K562 (cell line): Measurements from ENCODE around the gene SEC31A. TPM values are rescaled to one million over a fixed set of nuclear protein-coding genes. Genes with fewer than 3 reads are reported as not detected.
A peak's percentile ranks its signal among the peaks of the same experiment; 100 is the strongest.

Source experiments
- ATAC-seq: fragments of 200-7000 bp; cut with Tn5 transposase; 3 replicates; pipeline ENCODE4 v1.9.1; 2020; ENCODE audit warnings: moderate library complexity
- BruUV-seq: library from RNA; stranded (reverse); fragments of 400-500 nt; replicated peaks from 2 replicates; lab custom pipeline; 2021; lab: Mats Ljungman, UMichigan
- CTCF ChIA-PET: fragments of 300-600 bp; formaldehyde crosslinking; extraction: SDS; loops from one replicate; lab custom pipeline; 2021; ENCODE audit warnings: low intra/inter-chr PET ratio; lab: Yijun Ruan, JAX
- POLR2A ChIA-PET: fragments of 300-600, 350-650 bp; sonication (Branson Sonifier 250); formaldehyde crosslinking; extraction: SDS; loops from one replicate; lab custom pipeline; 2021; ENCODE audit warnings: antibody characterized with exemption, inconsistent platforms; lab: Yijun Ruan, JAX
- DNase-seq, 4 experiments: peaks; one replicate each; pipeline versions ENCODE4 v3.0.0 to v3.0.0-alpha.2; 2011 to 2018; ENCODE audit warnings: low spot score in 3 of 4, mixed read lengths in 3 of 4; ENCODE audit errors: extremely low read depth in 1 of 4
- FAIRE-seq: peaks from 2 replicates; lab custom pipeline; 2011; peaks lifted over from hg19 to GRCh38; lab: Jason Lieb, UNC
- H2AFZ ChIP-seq: 2 replicates; pipeline ENCODE4 v1.6.0; 2011; ENCODE audit warnings: low read depth, low read length, control low read depth, inconsistent platforms
- H3K27ac ChIP-seq: fragments of 200-600 bp; 3 replicates; pipeline ENCODE4 v1.8.0; 2011; ENCODE audit warnings: low read depth, mild to moderate bottlenecking, control low read depth, inconsistent platforms, low read length, moderate library complexity, mixed read lengths; ENCODE audit errors: extremely low read depth
- H3K27me3 ChIP-seq, 2 experiments: fragments of 300-600 bp in 1 of 2; 2 replicates in 1 of 2; 3 replicates in 1 of 2; pipeline versions ENCODE4 v1.6.0 to v1.8.0; 2011; ENCODE audit warnings: inconsistent platforms in 2 of 2, low read length in 2 of 2, mild to moderate bottlenecking in 1 of 2, mixed read lengths in 1 of 2, moderate library complexity in 1 of 2; ENCODE audit not compliant: control insufficient read depth in 2 of 2, insufficient read depth in 2 of 2
- H3K36me3 ChIP-seq: fragments of 300-600 bp; 3 replicates; pipeline ENCODE4 v1.8.0; 2011; ENCODE audit warnings: mild to moderate bottlenecking, low read length, inconsistent platforms; ENCODE audit not compliant: control insufficient read depth, insufficient read depth
- H3K4me1 ChIP-seq, 2 experiments: fragments of 200-600 bp in 1 of 2; replicated peaks in 1 of 2; 2 replicates in 1 of 2; 3 replicates in 1 of 2; pipeline versions ENCODE4 v1.5.1 to v1.8.0; 2011; ENCODE audit warnings: inconsistent platforms in 2 of 2, low read length in 2 of 2, mild to moderate bottlenecking in 1 of 2, mixed read lengths in 1 of 2, moderate library complexity in 1 of 2; ENCODE audit not compliant: control insufficient read depth in 2 of 2, insufficient read depth in 2 of 2
- H3K4me2 ChIP-seq: 2 replicates; pipeline ENCODE4 v1.6.1; 2011; ENCODE audit warnings: low read length, control low read depth, inconsistent platforms, mixed read lengths; ENCODE audit not compliant: insufficient read depth
- H3K4me3 ChIP-seq: fragments of 200-600 bp; sonication (generic), shearing (Covaris generic); 2 replicates; pipeline ENCODE4 v1.5.1; 2016; ENCODE audit warnings: control low read depth, inconsistent platforms
- H3K79me2 ChIP-seq: fragments of 200-600 bp; 3 replicates; pipeline ENCODE4 v1.8.0; 2011; ENCODE audit warnings: low read length, inconsistent platforms; ENCODE audit not compliant: control insufficient read depth, insufficient read depth
- H3K9ac ChIP-seq, 2 experiments: 2 replicates each; pipeline versions ENCODE4 v1.6.0 to v1.6.1; 2011; ENCODE audit warnings: low read depth in 2 of 2, low read length in 2 of 2, control low read depth in 1 of 2, inconsistent platforms in 1 of 2, mild to moderate bottlenecking in 1 of 2, mixed read lengths in 1 of 2; ENCODE audit not compliant: insufficient read depth in 1 of 2
- H3K9me1 ChIP-seq: one replicate; pipeline ENCODE4 v1.6.0; 2011; ENCODE audit warnings: inconsistent platforms, mild to moderate bottlenecking, low read length, moderate library complexity; ENCODE audit not compliant: control insufficient read depth, insufficient read depth
- H3K9me3 ChIP-seq: replicated peaks from 2 replicates; pipeline ENCODE4 v1.5.1; 2011; ENCODE audit warnings: low read depth, low read length, inconsistent platforms; ENCODE audit not compliant: control insufficient read depth, insufficient read depth
- H4K20me1 ChIP-seq: replicated peaks from 2 replicates; pipeline ENCODE4 v1.6.1; 2011; ENCODE audit warnings: low read length, inconsistent platforms, mixed read lengths; ENCODE audit not compliant: control insufficient read depth, insufficient read depth
- CHD1 ChIP-seq: fragments of 200-600 bp; sonication (generic); IDR thresholded peaks from one replicate; pipeline ENCODE4 v1.6.1; 2012; ENCODE audit warnings: mild to moderate bottlenecking, moderate library complexity, low read length, inconsistent platforms
- EGR1 ChIP-seq: fragments of 450-650 bp; conservative IDR thresholded peaks from 2 replicates; pipeline ENCODE4 v1.6.1; 2017; ENCODE audit warnings: mild to moderate bottlenecking
- EZH2 ChIP-seq: IDR thresholded peaks from 2 replicates; pipeline ENCODE4 v1.6.1; 2012; ENCODE audit warnings: low read depth, mild to moderate bottlenecking, inconsistent platforms, low read length, borderline replicate concordance
- NFRKB ChIP-seq: fragments of 450-650 bp; IDR thresholded peaks from 2 replicates; pipeline ENCODE4 v1.6.1; 2016; ENCODE audit warnings: low read depth
- ZNF57 ChIP-seq: fragments of 450-650 bp; formaldehyde crosslinking; IDR thresholded peaks from 2 replicates; pipeline ENCODE4 v1.4.0; 2020; ENCODE audit warnings: mild to moderate bottlenecking, moderate library complexity
- WGBS: fragments of 100-300 bp; shearing (Covaris generic); methylation state at CpG from one replicate; pipeline ENCODE4 v1.1.6; 2016; ENCODE audit warnings: low coverage, mixed read lengths; ENCODE audit not compliant: insufficient coverage; ENCODE audit errors: missing lambda C conversion rate; 5-methylcytosine and 5-hydroxymethylcytosine counted together
- in situ Hi-C: fragments of 300-500 bp; cut with MboI; formaldehyde crosslinking; loops from 4 replicates; pipeline ENCODE4 v1.15.0; 2018; ENCODE audit warnings: inconsistent platforms, mixed read lengths
- intact Hi-C: fragments of 100-400 bp; cut with micrococcal nuclease; formaldehyde crosslinking; loops from 2 replicates; pipeline ENCODE4 v1.14.2; 2022
- polyA plus RNA-seq, 8 experiments: library from polyadenylated mRNA; depleted of rRNA in 4 of 8; stranded (reverse) in 5 of 8; unstranded in 3 of 8; fragments of >200 nt; fragmentation: Nextera tagmentation in 2 of 8; fragmentation: Illumina TruSeq in 1 of 8; extraction: Ambion mirVana in 2 of 8; extraction: Trizol in 1 of 8; gene quantifications; 2 replicates each; pipeline versions ENCODE4 v1.2.1 to v1.2.3, GENCODE V29; 2011 to 2014; ENCODE audit warnings: inconsistent platforms in 1 of 8, missing spikeins in 1 of 8
- total RNA-seq, 7 experiments: library from RNA; depleted of rRNA in 6 of 7; stranded (reverse); fragments of >200 nt in 6 of 7; fragmentation: Illumina TruSeq in 2 of 7; extraction: Trizol in 2 of 7; gene quantifications; 2 replicates each; pipeline versions ENCODE4 v1.2.1 to v1.2.3, GENCODE V29; 2011 to 2021; ENCODE audit warnings: low replicate concordance in 1 of 7
- TF ChIP-seq, protein P1 (sequence below), 3 experiments: IDR thresholded peaks in 2 of 3; conservative IDR thresholded peaks in 1 of 3; 2 replicates each; pipeline ENCODE4 v1.5.1; 2011 to 2012; ENCODE audit warnings: low read length in 3 of 3, mild to moderate bottlenecking in 3 of 3, control low read depth in 2 of 3, improper control_type of control experiment in 1 of 3, inconsistent platforms in 1 of 3, low read depth in 1 of 3, mixed read lengths in 1 of 3, moderate library complexity in 1 of 3; ENCODE audit not compliant: insufficient read depth in 2 of 3

SEC31A gene
- total and polyA plus RNA-seq, 9 of the 15 experiments (the other 6 are each of a cell fraction or from before 2014, with no cell fraction given) = 78.9 to 241 (median 173) TPM

DNA sequence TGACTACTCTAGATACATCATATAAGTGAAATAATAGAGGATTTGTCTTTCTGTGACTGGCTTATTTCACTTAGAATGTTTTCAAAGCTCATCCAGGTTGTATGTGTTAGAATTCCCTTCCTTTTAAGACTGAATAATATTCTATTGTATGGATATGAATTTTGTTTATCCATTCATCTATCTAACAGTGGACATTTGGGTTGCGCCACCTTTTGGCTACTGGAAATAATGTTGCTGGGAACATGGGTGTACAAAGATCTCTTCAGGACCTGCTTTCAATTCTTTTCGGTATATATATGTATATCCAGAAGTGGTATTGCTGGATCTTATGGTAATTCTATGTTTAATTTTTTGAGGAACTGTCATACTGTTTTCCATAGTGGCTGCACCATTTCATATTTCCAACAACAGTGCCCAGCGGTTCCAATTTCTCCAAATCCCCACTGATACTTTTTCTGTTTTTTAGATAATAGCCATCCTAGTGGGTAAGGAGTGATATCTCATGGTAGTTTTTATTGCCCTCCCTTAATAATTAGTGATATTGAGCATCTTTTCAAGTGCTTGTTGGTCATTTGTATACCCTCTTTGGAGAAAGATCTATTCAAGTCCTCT, 88.9 kb downstream of the SEC31A start (continued):
- TF ChIP-seq, protein P1, sequence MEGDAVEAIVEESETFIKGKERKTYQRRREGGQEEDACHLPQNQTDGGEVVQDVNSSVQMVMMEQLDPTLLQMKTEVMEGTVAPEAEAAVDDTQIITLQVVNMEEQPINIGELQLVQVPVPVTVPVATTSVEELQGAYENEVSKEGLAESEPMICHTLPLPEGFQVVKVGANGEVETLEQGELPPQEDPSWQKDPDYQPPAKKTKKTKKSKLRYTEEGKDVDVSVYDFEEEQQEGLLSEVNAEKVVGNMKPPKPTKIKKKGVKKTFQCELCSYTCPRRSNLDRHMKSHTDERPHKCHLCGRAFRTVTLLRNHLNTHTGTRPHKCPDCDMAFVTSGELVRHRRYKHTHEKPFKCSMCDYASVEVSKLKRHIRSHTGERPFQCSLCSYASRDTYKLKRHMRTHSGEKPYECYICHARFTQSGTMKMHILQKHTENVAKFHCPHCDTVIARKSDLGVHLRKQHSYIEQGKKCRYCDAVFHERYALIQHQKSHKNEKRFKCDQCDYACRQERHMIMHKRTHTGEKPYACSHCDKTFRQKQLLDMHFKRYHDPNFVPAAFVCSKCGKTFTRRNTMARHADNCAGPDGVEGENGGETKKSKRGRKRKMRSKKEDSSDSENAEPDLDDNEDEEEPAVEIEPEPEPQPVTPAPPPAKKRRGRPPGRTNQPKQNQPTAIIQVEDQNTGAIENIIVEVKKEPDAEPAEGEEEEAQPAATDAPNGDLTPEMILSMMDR (IDR thresholded peaks at IDR 0.05 in 2 of 3, conservative IDR thresholded peaks at IDR 0.05 in 1 of 3; ENCODE audit: insufficient read depth in 2 of 3, low read depth in 1 of 3, low read length in 3 of 3) = peak; percentile 35 to 61 (median 37); a peak in 4 of 6 replicates
- TF ChIP-seq ZNF57 (CRISPR knock-in tag) (no peak), NFRKB (no peak)

DNA sequence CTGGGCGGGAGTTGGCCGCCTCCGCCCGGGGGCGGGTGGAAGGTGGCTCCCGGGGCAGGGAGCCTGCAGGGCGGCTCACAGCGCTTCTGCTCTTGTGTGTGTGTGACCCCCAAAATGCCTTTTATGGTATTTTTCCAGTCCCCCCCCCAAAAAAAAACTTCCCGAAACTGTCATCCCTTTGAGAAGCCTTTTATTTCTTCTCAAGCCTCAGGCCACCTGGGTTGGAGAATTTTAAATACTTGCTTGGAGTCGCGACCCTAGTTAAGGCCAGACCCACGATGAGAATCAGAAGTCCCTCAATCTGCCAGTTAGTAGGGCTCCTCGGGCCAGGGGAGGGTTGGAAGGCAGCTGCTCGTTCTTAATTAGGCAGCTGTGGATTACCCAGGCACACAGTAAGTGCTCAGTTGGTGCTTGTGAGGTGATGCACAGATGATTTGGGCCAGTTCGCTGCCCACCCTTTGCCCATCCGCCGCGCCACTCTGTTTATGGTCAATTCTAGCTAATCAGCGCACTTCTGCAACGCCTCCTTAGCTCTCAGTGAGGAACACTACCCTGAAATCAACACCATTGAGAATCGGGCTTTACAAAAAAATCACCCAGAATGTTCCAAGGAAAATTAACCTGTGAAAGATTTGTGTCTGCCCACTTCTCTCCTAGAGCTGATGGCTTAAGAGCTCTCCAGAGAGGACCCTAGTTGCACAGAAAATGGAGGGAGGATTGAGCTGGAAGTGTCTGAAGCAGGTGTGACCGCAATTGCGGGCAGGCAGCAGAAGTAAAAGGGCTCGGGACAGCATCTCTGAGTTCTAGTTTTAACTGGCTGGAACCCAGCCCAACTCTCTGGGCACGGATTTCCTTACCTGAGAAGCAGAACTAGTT, 91.7 kb downstream of the SEC31A start:
- H3K79me2 ChIP-seq = no peaks in the 10 kb centered on the region
- no peak for DNase-seq
- peaks cover 2% of the 10 kb centered on the region; the same call in 1 of the 2 replicates for H4K20me1 ChIP-seq
- 14% methylated on average over 21 of the region's 25 CpGs for WGBS
- H2AFZ ChIP-seq = no peak overlapping the region
- H3K36me3 ChIP-seq = no peaks in the 10 kb centered on the region
- in situ Hi-C loops = no loop called here
- POLR2A ChIA-PET = interaction anchor here (1.1 to 1.3 kb wide), 2 partner anchors 14 to 19 kb away, joined by 4 to 7 read pairs; no protein-coding TSS in a partner anchor
- no peaks in the 10 kb centered on the region for H3K9me3 ChIP-seq
- ATAC-seq = peak; percentile 17; the same call in 1 of the 3 replicates
- H3K27me3 ChIP-seq = peaks cover 33 to 55% of the 10 kb centered on the region in 2 experiments
- no peak for FAIRE-seq
- peak overlapping the region in 1 of 2 experiments; percentile 50; a peak in 1 of 4 replicates for H3K9ac ChIP-seq
- intact Hi-C loops = no loop called here
- TF ChIP-seq EZH2 (0 out of 2 replicates have a peak, but pooled peaks have one; percentile 68), CHD1 (no peak), EGR1 (0 out of 2 replicates have a peak, but pooled peaks have one; percentile 30)
- TF ChIP-seq, all 486 proteins: peak for 2
- BruUV-seq = no TSS peak
- Histone ChIP-seq H3K4me3 (peak overlapping the region; percentile 34; the same call in 1 of the 2 replicates), H3K9me1 (no peaks in the 10 kb centered on the region), H3K27ac (no peak overlapping the region), H3K4me1 (peaks cover 0 to 15% of the 10 kb centered on the region in 2 experiments; a peak in 2 of 5 replicates), H3K4me2 (no peak overlapping the region)
- CTCF ChIA-PET = no interaction called here
